Left colon (tissue), 2 donors: ENCODE data around the gene ANKS4B. TPM values are rescaled to one million over a fixed set of nuclear protein-coding genes. Genes with fewer than 3 reads are reported as not detected.
"Not testable (repeated sequence)": the region's sequence is repeated elsewhere in the genome, so short reads cannot be mapped to it uniquely, and the experiment has no call there.

ENCODE experiments used
- ATAC-seq: fragments of 200-7000 bp; cut with Tn5 transposase; one replicate; pipeline ENCODE4 v1.9.1; 2020; ENCODE audit warnings: mild to moderate bottlenecking, moderate library complexity
- DNase-seq, 2 donors: peaks; one replicate each; pipeline ENCODE4 v3.0.0-alpha.2; 2020
- intact Hi-C, 2 donors: fragments of 100-400 bp; cut with DNase I in 1 of 2; cut with micrococcal nuclease in 1 of 2; formaldehyde crosslinking; loops; one replicate each; pipeline versions ENCODE4 v1.11.2 to v1.14.0; 2022; cut with DNase I, micrococcal nuclease
- total RNA-seq, 2 donors: library from RNA; stranded (reverse); fragmentation: NEBNext Ultra II Directional; extraction: Animal tissue kit (Norgen Biotek cat#: 25700); gene quantifications; one replicate each; pipeline ENCODE4 v1.2.1, GENCODE V29; 2021
- donor health status: DM: no; HTN: no; CAD: no.
- donor health status: DM: yes; HTN: yes; CAD: no.

ANKS4B gene
- total RNA-seq, 2 donors from 2014 or later = 47.2 to 56.1 TPM

DNA sequence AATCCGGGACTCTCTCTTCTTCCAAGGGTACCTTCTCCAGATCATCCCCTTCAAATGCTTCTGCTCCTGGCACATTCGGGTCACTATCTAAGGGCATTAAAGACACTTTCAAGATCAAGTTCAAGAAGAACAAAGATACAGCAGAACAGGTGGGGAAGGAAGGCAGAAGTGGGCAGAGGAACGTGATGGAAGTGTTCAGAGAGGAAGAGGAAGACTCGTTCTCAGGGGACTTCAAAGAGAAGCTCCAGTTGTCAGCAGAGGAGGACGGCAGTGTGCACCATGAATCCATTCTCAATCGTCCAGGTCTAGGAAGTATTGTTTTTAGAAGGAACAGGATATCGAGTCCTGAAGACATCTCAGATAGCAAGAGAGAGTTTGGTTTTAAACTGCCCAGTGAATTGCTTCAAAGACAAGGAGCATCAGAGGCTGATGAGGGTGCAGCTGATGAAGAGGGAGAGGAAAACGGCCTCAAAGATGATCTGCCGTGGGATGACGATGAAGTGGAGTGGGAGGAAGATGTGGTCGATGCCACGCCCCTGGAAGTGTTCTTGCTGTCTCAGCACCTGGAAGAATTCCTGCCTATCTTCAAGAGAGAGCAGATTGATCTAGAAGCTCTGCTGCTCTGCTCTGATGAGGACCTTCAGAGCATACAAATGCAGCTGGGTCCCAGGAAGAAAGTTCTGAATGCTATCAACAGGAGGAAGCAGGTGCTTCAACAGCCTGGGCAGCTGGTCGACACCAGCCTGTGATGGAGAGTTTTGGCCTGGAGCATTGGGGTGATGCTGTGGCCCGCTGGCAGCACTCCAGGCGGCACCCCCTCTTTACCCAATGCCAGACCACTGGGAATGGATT lies 16.8 kb downstream of the ANKS4B start:
- no peak for DNase-seq
- no peak for ATAC-seq
- intact Hi-C loops = no loop called here

DNA sequence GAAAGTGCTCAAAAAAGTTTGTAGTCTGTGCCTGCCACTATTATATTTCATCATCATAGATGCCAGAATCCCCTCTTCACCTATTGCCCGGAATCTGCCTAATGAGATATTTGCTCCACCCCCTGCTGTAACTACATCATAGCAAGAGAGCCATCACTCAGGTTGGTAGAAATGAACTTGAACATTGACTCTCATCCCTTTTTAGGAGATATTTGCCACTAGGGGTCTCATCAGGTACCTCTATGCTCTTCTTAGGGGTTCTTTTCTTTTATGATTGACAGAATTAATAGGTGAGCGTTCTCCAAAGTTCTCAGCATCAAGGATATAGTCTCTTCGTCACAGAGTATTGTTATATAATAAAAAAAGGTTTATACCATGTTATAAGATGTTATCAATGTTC lies 20.0 kb downstream of the ANKS4B start:
- intact Hi-C loops = no loop called here
- no peak for DNase-seq
- ATAC-seq = no peak

DNA sequence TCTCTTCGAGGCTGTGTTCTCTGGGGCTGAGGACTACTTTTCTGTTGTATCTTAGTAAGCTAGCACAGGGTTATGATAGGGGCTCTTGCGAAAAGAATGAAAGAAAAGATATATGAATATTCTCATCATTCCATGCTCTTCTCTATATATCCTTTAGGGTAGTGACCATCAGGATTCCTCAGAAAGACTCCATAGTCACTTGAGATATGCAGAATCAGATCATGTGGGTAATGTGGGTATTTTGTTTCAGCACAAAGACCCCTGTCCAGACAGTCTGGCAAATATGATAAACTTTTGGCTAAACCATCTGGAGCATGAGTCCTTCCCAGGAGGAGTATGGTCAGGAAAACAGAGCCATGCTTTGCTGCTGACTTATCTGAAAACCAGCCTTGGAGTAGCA lies 23.1 kb downstream of the ANKS4B start:
- ATAC-seq (no peak), DNase-seq (no peak)
- intact Hi-C loops = no loop called here

DNA sequence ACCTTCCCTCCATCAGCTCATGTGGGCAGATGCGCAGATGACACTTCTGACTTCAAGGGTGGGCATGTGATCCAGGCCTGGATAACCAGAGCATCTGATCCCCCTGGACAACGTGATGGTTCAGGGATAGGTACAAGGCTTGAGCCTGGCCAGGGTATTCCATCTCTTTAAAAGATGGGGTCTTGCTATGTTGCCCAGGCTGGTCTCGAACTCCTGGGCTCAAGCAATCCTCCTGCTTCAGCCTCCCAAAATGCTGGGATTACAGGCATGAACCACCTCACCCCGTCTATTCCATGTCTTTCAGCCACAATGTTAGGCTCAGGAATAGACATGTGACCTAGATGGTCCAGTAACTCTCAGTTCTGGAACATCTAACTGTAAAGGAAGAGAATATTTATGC lies 23.8 kb downstream of the ANKS4B start:
- intact Hi-C loops = no loop called here
- no peak for ATAC-seq
- DNase-seq = no peak

DNA sequence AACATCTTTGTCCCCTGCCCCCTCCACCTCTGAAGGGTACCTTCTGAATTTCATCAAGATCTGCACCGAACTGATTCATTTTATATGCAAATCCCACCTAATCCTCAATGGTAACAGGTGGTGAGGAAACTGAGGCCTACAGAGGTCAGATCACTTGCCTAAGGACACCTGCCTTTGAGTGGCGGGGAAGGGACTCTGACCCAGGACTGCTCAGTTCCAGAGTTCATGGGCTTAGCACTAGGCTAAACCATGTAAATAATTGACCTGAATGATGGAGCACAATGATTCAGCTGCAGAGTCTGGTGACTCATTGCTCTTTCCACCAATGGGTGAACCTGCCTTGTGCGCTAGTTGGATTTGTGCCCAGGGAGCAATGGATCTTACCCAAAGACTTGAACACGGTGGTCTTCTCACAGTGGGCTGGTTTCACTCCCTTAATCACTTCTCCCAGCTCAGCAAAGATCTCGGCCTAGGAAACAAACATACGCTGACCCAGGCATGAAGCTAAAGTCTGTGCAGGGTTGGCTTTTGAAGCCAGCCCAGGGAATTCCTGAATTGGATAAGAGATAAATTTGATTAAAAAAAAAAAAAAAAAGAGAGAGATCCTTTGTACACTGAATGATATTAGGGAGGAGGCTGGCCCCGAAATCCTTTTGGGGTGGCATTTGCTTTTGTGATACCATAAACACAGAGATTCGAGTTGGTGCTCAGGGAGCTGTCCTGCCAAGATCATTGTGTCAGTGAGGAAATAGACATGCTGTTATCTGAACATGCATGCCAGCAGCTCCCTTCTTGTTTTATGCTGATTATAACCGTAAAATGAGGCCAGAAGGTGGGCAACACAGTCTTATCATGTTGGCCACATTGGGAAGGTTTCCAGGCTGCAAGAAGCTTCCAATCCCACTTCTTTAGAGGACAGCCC lies 27.6 kb downstream of the ANKS4B start:
- DNase-seq (peak; percentile 81 to 91), ATAC-seq (peak; percentile 90)
- intact Hi-C loops = no loop called here

DNA sequence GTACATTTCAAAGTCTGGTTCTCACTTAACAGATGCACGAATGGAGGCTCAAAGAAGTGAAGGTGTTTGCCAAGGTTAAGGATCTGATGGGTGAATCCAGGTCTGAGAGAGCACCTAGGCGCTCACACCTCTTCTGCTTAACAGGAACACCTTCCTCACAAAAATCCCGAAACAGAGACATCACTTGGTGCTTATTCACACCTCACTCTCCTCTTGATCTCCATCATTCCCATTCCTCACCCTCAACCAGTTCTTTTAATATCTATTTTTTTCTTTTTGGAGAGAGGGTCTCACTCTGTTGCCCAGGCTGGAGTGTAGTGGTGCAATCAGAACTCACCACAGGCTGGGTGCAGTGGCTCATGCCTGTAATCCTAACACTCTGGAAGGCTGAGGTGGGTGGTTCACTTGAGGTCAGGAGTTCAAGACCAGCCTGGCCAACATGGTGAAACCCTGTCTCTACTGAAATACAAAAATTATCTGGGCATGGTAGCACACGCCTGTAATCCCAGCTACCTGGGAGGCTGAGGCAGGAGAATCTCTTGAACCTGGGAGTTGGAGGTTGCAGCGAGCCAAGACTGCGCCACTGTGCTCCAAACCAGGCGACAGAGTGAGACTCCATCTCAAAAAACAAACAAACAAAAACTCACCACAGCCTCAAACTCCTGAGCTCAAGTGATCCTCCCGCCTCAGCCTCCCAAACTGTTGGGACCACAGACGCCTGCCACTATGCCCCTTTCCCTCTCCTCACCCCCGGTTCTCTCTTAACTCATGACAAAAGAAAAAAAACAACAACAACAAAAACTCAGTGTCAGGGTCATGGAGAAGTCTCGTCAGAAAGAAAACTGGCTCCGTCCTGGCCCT lies 29.5 kb downstream of the ANKS4B start:
- ATAC-seq (no peak), DNase-seq (no peak)
- intact Hi-C loops = no loop called here

DNA sequence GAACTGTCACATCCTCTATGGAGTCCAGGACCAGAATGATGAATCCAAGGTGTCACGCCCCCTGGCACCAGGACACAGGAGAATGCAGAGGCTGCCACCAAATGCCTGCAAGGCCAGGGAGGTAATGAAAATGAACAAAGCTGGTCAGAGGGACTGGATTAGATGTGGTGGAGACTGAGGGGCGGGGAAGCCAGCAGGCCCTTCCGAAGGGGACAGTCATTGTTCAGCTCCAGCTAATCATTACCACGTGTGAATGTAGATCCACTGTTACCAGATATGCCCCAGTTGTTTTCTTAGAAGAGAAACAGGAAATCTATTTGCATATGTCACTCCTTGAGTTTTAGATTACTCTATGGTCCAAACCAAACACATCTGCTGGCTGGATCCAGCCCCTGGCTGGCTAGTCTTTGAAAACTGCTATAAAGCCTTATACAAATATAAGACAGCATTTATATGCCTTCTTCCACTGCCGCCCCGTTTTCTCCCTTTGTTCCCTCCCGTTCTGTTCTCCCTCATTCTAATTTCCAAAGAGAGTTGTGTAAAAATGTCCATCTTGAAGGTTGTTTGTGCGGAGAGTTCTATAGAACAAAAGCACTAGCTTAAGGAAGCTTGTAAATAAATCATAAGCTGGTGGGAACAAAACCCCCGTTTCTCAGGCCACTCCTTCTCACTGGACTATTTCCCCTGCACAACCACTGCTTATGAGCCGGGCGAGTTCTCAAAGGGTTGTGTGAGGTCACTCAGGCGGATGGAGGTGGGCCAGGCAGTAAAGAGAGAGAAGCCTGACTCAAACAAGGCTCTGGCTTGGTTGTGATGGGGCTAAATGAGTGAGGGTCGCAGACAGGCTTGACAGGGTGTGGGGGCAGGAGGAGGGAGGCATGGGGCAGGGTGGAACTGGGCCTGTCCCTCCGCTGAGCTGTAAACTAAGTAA lies 30.4 kb downstream of the ANKS4B start:
- DNase-seq = peak; percentile 46 to 62
- peak; percentile 70 for ATAC-seq
- intact Hi-C loops = no loop called here

DNA sequence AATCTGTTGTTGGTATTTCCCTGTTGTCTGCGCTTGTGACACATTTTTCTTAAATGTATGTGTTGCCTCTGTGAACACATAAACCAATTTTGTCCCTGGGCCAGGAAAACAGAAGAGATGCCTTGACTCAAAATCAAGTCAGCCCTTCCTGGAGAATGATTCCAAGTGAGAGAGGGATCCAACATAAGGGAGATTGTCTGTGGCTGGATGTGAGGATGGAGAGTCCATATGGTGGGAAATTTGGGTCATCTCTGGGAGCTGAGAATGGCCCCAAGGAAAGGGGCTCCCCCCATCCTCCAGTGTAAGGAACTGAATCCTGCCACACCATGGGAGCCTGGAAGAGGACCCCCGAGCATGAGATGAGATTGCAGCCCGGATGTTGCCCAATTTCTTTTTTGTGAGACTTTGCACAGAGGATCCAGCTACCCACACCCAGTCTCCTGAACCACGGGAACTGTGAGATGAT lies 31.1 kb downstream of the ANKS4B start:
- intact Hi-C loops = no loop called here
- DNase-seq = no peak
- no peak for ATAC-seq

DNA sequence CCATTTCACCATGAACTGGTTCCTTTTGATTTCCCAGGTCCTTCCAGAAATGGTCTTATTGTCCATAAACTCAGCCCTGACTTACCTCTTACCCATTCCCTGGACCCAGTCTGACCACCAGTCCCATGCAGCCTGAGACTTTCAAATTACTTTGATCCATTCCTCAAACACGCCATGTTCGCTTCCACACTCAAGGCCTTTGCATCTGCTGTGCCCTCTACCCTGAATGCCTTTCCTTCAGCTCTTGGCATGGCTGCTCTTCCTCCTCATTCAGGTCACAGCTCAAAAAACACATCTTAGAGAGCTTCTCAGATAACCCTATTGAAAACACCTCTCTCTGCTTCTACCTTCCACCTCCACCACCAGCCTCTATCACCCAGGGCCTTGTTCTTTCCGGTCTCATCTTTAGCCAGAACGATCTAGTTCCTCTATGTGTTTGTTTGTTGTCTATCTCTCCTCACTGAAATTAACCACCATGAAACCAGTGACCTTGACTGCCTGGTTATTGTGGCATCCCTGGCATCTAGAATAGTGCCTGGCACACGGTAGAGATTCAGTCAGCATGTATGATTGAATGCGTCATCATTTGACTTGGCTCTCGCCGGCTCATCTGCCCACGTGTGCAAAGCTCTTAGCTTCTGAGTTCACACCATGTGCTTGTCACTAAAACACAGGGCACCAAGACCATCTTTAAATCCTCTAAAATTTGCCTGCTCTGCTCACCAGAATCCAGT lies 31.8 kb downstream of the ANKS4B start:
- ATAC-seq (no peak), DNase-seq (no peak)
- intact Hi-C loops = no loop called here

DNA sequence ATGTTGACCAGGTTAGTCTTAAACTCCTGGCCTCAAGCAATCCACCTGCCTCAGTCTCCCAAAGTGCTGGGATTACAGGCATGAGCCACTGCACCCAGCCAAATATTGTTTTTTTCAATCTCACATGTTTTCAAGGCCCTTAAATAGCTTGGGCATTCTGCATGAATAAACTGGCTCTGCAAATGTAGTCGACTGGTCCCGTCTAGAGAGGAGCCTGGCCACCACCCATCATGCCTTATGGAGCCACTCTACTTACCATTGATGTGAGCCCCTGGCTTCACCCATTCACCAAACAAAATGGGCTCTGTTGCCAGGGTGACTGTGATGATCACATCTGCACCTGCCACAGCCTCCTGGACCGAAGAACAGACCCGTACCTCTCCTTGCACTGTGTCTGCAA lies 33.8 kb downstream of the ANKS4B start:
- ATAC-seq (no peak), DNase-seq (no peak)
- intact Hi-C loops = no loop called here

DNA sequence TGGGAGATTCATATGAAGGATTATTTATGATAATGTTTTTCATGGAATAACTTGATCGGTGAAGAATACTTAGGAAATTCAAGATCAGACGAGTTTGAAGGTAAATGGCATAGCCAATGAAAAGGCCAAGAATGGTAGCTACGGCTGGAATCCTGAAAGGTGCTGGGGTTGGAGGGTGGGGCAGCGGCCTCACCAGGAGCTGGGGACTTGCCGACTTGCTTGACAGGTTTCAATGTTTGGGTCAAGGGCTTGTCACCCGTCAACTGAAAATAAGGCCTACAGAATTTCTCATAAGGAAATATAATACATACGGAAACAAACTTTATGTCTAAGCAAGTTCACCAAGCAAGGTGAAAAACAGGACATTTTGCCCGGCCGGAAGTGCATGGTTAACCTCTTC lies 34.7 kb downstream of the ANKS4B start:
- ATAC-seq (no peak), DNase-seq (no peak)
- intact Hi-C loops = no loop called here

DNA sequence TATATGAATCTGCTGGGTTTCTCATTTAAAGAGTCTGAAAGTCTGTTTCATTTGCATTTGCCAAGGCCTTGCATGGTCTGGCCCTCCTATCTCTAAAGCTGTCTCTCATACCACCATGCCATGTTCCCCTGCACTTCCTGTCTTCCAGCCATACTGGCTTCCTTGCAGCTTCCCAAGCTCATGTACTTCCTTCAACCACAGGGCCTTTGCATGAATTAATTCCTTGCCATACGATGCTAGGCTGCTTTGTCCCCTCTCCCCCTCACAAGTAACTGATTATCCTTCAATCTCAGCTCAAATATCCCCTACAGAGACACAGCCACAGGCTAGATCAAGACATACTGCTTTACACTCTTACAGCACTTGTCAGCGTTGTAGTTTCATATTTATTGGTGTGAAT lies 38.8 kb downstream of the ANKS4B start:
- no peak for DNase-seq
- ATAC-seq = no peak
- intact Hi-C loops = loop anchor here in 1 of 2 donors (10.0 kb wide), 1 partner anchor 87 kb away; no protein-coding TSS in a partner anchor

DNA sequence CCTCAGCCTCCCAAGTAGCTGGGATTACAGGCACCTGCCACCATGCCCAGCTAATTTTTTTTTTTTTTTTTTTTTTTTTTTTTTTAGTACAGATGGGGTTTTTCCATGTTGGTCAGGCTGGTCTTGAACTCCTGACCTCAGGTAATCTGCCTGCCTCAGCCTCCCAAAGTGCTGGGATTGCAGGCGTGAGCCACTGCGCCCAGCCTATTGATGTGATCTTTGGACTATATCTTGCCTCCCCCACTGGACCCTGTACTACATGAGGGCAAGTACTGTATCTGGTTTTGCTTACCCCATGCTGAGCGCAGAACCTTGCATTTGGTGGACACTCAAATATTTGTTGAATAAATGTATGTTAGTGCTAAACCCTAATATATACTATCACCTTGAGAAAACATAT lies 39.3 kb downstream of the ANKS4B start:
- DNase-seq, ATAC-seq: not testable (repeated sequence)
- intact Hi-C loops = loop anchor here in 1 of 2 donors (10.0 kb wide), 1 partner anchor 88 kb away; no protein-coding TSS in a partner anchor

DNA sequence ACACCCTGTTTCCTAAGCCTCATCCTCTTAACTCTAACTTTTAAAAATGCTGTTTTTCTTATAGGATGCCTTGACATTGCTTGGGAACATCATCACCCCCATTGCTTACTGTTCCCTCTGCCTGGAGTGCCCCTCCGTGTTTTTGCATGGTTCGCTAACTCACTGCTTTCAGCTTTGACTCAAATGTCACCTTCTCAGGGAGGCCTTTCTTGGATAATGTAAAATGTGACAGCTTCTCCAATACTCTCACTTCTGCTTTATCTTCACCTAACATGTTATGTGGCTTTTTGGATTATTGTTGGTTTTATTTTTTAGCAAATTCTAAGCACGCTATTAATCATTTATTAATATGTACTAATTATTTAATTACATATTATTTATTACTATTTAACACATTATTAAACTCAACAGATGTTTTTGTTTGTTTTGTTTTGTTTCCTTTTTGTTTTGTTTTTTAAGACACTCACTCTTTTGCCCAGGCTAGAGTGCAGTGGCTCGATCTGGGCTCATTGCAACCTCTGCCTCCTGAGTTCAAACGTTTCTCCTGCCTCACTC lies 40.8 kb downstream of the ANKS4B start:
- intact Hi-C loops = loop anchor here in 1 of 2 donors (10.0 kb wide), 1 partner anchor 89 kb away; no protein-coding TSS in a partner anchor
- DNase-seq (no peak), ATAC-seq (no peak)

DNA sequence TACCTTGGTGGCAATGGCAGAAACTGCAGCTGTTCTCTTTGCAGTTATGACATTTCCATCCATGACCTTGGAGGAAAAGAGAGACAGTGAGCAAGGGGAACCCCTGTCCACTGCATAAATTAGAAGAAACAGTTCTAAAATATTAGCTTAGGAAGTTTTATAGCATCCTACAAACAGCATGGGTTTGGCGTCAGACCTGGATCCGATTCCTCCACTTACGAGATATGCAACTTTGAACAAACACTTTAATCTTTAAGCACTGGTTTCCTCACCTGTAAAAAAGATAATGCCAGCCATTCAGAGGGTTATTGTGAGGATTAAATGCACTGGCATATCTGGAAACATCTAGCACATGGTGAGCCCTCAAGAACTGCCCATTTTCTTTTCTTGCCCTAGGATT lies 42.0 kb downstream of the ANKS4B start:
- intact Hi-C loops = loop anchor here in 1 of 2 donors (10.0 kb wide), 1 partner anchor 91 kb away; no protein-coding TSS in a partner anchor
- DNase-seq = no peak

DNA sequence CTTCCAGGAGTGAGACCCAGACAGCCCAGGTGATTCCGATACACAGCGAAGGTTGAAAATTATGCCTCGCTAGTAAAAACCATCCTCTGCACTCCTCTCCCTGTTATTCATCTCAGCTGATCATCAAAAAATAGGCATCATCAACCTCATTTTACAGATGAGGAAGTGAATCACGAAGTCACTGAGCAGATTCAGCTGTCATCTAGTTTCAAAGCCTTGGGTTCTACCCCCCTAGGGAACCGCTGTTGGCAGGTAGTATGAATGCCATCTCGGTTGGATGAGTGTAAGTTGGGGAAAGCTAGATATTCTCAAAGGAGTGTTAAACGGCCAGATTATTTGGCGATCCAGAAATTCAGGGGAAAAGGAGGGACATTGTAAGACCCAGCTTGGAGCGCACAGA lies 42.6 kb downstream of the ANKS4B start:
- intact Hi-C loops = loop anchor here in 1 of 2 donors (10.0 kb wide), 1 partner anchor 91 kb away; no protein-coding TSS in a partner anchor
- ATAC-seq (no peak), DNase-seq (no peak)

More for the DNA sequence above, 42.0 kb downstream of the ANKS4B start:
- no peak for ATAC-seq
